GM19099 (cell line): ENCODE measurements around the gene EXOC3.

ENCODE experiments used
- POLR2A ChIP-seq: IDR thresholded peaks from 3 replicates; pipeline ENCODE4 v1.6.1; 2011; ENCODE audit warnings: low read depth; ENCODE audit not compliant: insufficient read length; ENCODE audit errors: extremely low read depth

Gene EXOC3

GRCh38 chr5:453725-454481, 10.9 kb downstream of the EXOC3 start:
- TF ChIP-seq POLR2A = no peak

GRCh38 chr5:454936-455335, 12.0 kb downstream of the EXOC3 start:
- TF ChIP-seq POLR2A = no peak

- TF ChIP-seq POLR2A = no peak
Observed at GRCh38 chr5:455806-456205, 12.8 kb downstream of the EXOC3 start.

- TF ChIP-seq POLR2A = no peak
Observed at GRCh38 chr5:456351-457194, 13.6 kb downstream of the EXOC3 start.

GRCh38 chr5:457195-457961, 14.4 kb downstream of the EXOC3 start:
- no peak for TF ChIP-seq POLR2A

DNA sequence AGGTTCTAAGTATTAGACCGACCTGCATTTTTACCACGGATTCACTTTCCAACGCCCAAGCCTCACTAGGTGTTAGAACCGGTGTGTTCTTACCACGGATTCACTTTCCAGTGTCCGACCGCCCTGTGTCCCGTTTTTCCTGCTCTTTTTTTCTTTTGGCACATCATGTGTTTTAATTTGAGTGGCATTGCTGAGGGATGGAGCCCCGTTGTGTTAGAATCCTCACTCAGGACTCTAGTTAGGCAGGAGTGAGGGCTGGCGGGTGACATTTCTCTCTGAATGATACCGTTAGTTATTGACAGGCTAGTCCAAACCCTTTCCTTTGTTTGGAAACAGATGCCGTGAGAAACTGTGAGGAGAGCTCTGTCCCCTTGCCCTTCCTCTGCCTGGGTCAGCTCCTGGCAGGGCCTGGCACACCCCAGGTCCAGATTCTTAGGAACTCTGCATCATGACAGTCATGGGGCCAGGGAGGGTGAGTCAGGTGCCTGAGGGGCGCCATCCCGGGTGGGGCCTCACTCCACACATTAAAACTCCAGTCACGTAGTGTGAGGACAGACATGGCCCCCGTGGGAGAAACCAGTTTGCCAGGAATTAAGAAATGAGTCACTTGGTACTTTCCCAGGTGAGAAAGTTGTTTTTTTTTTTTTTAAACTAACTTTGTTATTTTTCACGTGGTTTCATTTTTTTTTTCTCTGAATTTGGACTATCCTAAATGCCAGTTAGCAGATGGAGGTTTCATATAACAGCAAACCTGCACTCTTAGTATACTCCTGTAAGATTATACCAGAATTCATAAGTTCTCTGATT, 15.8 kb downstream of the EXOC3 start:
- TF ChIP-seq POLR2A = no peak

- TF ChIP-seq POLR2A = no peak
Observed at GRCh38 chr5:459562-460272, 16.7 kb downstream of the EXOC3 start.

DNA sequence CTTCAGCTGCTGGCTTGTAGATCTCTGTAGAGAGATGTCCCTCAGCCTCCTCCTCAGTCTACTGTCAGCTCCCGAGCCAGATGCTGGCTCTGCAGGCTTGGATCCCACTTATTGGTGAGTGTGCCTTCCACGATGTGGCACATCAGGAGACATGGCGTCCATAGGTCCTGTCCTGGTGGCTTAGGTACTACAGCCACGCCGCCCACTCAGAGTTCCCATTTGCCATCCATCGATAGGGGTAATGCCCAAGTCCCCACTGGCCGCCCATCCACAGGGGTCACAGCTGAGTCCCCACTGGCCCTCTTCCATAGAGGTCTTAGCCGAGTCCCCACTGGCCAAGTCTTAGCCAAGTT, 17.3 kb downstream of the EXOC3 start:
- TF ChIP-seq POLR2A = no peak

- no peak for TF ChIP-seq POLR2A
Observed at GRCh38 chr5:462051-462481, 19.1 kb downstream of the EXOC3 start.

DNA sequence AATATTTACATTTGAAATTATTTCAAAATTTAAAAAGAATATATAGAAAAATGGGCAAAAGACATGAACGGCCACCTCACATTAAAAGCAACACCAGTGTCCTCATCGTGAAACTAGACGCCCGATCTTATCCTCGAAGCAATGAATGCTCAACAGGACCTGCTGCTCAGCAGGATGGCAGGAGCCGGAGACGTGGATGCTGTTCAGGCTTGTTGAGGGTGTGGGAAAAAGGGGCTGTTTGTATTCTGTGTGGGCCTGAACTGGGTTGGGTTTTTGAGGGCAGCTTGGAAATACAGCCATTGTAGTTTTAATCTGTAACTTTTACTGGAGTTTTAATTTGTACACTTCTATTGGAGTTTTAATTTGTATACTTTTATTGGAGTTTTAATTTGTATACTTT, 20.3 kb downstream of the EXOC3 start:
- no peak for TF ChIP-seq POLR2A

- no peak for TF ChIP-seq POLR2A
Observed at GRCh38 chr5:463952-464351, 21.0 kb downstream of the EXOC3 start.

DNA sequence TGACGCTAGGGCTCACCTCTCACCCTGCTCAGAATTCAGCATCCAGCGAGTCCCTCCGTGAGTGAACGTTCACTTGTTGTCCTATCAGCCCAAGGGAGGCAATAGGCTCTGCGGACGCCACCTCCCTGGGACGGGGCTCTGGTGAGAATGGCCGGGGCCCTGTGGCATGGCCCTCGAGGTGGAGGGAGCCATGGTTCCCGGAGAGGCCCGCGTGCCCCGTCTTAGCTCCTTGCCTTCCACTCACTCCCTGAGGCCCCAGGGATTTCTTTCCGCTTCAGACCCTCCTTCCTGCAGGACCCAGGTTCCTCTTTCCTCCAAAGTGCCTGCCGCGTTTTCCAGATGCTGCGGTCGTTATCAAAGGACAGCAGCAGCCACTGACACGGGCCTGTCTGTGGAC, 21.5 kb downstream of the EXOC3 start:
- no peak for TF ChIP-seq POLR2A

DNA sequence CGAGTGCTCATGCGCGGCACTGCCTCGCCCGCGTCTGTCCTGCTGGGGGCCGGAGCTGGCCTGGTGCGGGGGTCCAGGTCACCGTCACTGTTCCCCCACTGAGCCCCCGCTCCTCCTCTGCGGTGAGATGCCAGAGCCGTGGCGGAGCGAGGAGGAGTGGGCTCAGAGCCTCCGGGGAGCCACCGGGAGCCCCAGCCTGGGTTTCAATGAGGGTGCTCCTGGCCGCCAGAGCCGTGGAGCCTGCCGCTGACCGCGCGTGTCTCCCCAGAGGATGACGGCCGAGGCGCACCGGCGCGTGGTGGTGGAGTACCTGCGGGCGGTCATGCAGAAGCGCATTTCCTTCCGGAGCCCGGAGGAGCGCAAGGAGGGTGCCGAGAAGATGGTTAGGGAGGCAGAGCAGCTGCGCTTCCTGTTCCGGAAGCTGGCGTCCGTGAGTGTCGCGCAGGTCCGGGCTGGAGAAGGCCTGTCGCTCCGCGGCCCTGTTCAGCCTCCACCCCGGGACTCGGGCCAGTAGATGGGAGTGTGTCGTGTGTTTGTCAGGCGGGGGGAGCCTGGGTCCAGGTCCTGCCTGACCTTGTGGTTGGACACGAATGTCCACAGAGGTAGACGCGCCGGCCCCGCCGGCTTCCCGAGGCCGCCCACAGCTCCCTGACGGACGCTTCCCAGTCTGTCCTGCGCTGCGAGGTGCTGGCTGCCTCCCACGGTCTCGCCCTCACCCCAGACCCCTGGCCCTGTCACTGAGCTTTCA, 22.0 kb downstream of the EXOC3 start:
- no peak for TF ChIP-seq POLR2A
